HG02759 (cell line): ENCODE measurements around the gene KHDC4.
"Not testable (repeated sequence)": the region's sequence is repeated elsewhere in the genome, so short reads cannot be mapped to it uniquely, and the experiment has no call there.

Experiments
- ATAC-seq: cut with Tn5 transposase; IDR thresholded peaks from one replicate; pipeline ENCODE4 v1.9.1; 2021; ENCODE audit warnings: mild to moderate bottlenecking, moderate library complexity; ENCODE audit not compliant: unreplicated experiment

Gene KHDC4

GRCh38 chr1:155911156-155912055 lies 22.8 kb downstream of the KHDC4 start, which contains the start of gene RIT1:
TSS of gene RIT1 (minus strand) at chr1:155911349. CDS start at chr1:155910761, 588 bp downstream.
- ATAC-seq, result peak; percentile 88

GRCh38 chr1:155910621-155911121 lies 23.5 kb downstream of the KHDC4 start:
- ATAC-seq, result no peak

GRCh38 chr1:155909894-155910293 lies 24.3 kb downstream of the KHDC4 start:
- ATAC-seq, result no peak

- ATAC-seq, result no peak
Measured at GRCh38 chr1:155904261-155904660, 30.0 kb downstream of the KHDC4 start.

GRCh38 chr1:155900161-155900560 lies 34.1 kb downstream of the KHDC4 start:
- ATAC-seq, result no peak

GRCh38 chr1:155899683-155900082 lies 34.5 kb downstream of the KHDC4 start:
- ATAC-seq, result no peak

- ATAC-seq, result no peak
Measured at GRCh38 chr1:155898888-155899287, 35.3 kb downstream of the KHDC4 start.

- ATAC-seq, result no peak
Measured at GRCh38 chr1:155897746-155898145, 36.5 kb downstream of the KHDC4 start.

- not testable (repeated sequence) for ATAC-seq
Measured at GRCh38 chr1:155896476-155896875, 37.7 kb downstream of the KHDC4 start.

GRCh38 chr1:155895617-155896016 lies 38.6 kb downstream of the KHDC4 start:
- not testable (repeated sequence) for ATAC-seq

- no peak for ATAC-seq
Measured at GRCh38 chr1:155893389-155894142, 40.6 kb downstream of the KHDC4 start.

- ATAC-seq, result no peak
Measured at GRCh38 chr1:155892796-155893195, 41.4 kb downstream of the KHDC4 start.

GRCh38 chr1:155890251-155890650 lies 44.0 kb downstream of the KHDC4 start:
- no peak for ATAC-seq

- no peak for ATAC-seq
Measured at GRCh38 chr1:155889566-155889965, 44.6 kb downstream of the KHDC4 start.

- no peak for ATAC-seq
Measured at GRCh38 chr1:155888481-155888880, 45.7 kb downstream of the KHDC4 start.

GRCh38 chr1:155884982-155885381 lies 49.2 kb downstream of the KHDC4 start:
- ATAC-seq, result no peak

- ATAC-seq, result no peak
Measured at GRCh38 chr1:155884031-155884960, 49.9 kb downstream of the KHDC4 start.

GRCh38 chr1:155882766-155883165 lies 51.4 kb downstream of the KHDC4 start:
- ATAC-seq, result no peak

- no peak for ATAC-seq
Measured at GRCh38 chr1:155882235-155882634, 52.0 kb downstream of the KHDC4 start.

GRCh38 chr1:155880950-155881349 lies 53.3 kb downstream of the KHDC4 start:
- no peak for ATAC-seq

GRCh38 chr1:155880251-155880650 lies 54.0 kb downstream of the KHDC4 start:
- ATAC-seq, result no peak
